ENCODE measurements around the gene VCL. TPM values are rescaled to one million over a fixed set of nuclear protein-coding genes. Genes with fewer than 3 reads are reported as not detected.

The VCL gene
- total and polyA plus RNA-seq, 2 donors (not counting 1 experiment from before 2014, with no cell fraction given), result 161 to 316 TPM

DNA sequence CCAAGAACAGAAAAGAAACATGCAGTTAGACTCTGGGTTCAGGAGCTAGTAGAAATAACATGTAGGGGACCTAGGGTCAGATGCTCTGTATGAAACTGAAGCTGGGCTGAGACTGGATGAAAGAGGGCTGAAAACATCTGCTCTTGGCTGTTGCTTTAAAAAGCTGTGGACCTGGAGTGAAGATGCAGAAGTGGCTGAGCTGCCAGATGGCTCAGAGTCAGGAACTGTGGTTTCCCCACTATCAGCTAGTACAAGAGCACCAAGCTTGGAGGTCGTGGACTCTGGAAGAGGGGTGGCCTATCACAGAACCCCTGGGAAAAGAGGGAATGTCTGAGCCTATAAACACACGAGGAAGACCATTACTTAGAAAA is 159.0 kb downstream of the VCL start:
- Histone ChIP-seq H2AFZ (ENCODE audit: low read length) (no peak overlapping the region), H3K4me2 (ENCODE audit: extremely low read depth, insufficient read depth, low read length) (no peak overlapping the region), H3K4me3 (replicated peaks in 1 of 4; ENCODE audit: control extremely low read depth in 1 of 4, insufficient read depth in 1 of 4, low read depth in 3 of 4, low read length in 4 of 4) (no peak overlapping the region), H3K79me2 (ENCODE audit: control insufficient read depth, insufficient read depth, low read length) (peaks cover 2% of the 10 kb centered on the region), H3K27me3 (ENCODE audit: control insufficient read depth, insufficient read depth, low read length) (no peaks in the 10 kb centered on the region), H3K9me3 (ENCODE audit: control insufficient read depth, insufficient read depth, low read depth, low read length) (no peaks in the 10 kb centered on the region), H3K27ac (ENCODE audit: insufficient read depth, low read length) (no peak overlapping the region), H3K36me3 (ENCODE audit: control insufficient read depth, insufficient read depth, low read length) (no peaks in the 10 kb centered on the region), H3K4me1 (ENCODE audit: control insufficient read depth, extremely low read depth, insufficient read depth, low read length) (no peaks in the 10 kb centered on the region), H4K20me1 (ENCODE audit: control insufficient read depth, extremely low read depth, insufficient read depth, low read length) (no peaks in the 10 kb centered on the region), H3K9ac (ENCODE audit: insufficient read depth, low read length) (no peak overlapping the region)
- peak; percentile 57 to 64 for DNase-seq (ENCODE audit: low read depth in 2 of 2)
- TF ChIP-seq, protein P1, sequence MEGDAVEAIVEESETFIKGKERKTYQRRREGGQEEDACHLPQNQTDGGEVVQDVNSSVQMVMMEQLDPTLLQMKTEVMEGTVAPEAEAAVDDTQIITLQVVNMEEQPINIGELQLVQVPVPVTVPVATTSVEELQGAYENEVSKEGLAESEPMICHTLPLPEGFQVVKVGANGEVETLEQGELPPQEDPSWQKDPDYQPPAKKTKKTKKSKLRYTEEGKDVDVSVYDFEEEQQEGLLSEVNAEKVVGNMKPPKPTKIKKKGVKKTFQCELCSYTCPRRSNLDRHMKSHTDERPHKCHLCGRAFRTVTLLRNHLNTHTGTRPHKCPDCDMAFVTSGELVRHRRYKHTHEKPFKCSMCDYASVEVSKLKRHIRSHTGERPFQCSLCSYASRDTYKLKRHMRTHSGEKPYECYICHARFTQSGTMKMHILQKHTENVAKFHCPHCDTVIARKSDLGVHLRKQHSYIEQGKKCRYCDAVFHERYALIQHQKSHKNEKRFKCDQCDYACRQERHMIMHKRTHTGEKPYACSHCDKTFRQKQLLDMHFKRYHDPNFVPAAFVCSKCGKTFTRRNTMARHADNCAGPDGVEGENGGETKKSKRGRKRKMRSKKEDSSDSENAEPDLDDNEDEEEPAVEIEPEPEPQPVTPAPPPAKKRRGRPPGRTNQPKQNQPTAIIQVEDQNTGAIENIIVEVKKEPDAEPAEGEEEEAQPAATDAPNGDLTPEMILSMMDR (conservative IDR thresholded peaks at IDR 0.05 in 1 of 2, IDR thresholded peaks at IDR 0.05 in 1 of 2; ENCODE audit: low read depth in 1 of 2, low read length in 2 of 2), result no peak
- TF ChIP-seq EZH2 (IDR thresholded peaks at IDR 0.05; ENCODE audit: low read length, missing control alignments), result no peak

DNA sequence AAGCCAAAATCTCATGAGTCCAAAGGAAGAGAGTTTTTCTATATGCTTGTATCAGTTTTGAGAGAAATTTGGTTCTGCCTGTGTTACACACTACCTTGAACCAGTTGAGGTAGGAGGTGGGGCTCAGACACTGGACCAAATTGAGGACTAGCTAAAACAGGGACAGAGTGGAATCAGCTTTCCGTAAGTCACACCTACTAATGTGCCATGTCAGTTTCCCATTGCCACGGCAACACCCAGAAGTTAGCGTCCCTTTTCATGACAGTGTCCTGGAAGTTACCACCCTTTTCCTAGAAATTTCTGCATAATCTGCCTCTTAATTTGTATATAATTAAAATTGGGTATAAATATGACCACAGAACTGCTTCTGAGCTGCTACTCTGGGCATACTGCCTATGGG is 162.1 kb downstream of the VCL start:
- Histone ChIP-seq H3K36me3 (ENCODE audit: control insufficient read depth, insufficient read depth, low read length) (no peaks in the 10 kb centered on the region), H3K27ac (ENCODE audit: insufficient read depth, low read length) (no peak overlapping the region), H2AFZ (ENCODE audit: low read length) (no peak overlapping the region), H4K20me1 (ENCODE audit: control insufficient read depth, extremely low read depth, insufficient read depth, low read length) (no peaks in the 10 kb centered on the region), H3K27me3 (ENCODE audit: control insufficient read depth, insufficient read depth, low read length) (no peaks in the 10 kb centered on the region), H3K4me2 (ENCODE audit: extremely low read depth, insufficient read depth, low read length) (no peak overlapping the region), H3K79me2 (ENCODE audit: control insufficient read depth, insufficient read depth, low read length) (no peaks in the 10 kb centered on the region), H3K4me1 (ENCODE audit: control insufficient read depth, extremely low read depth, insufficient read depth, low read length) (peaks cover 3% of the 10 kb centered on the region), H3K9ac (ENCODE audit: insufficient read depth, low read length) (no peak overlapping the region), H3K4me3 (replicated peaks in 1 of 4; ENCODE audit: control extremely low read depth in 1 of 4, insufficient read depth in 1 of 4, low read depth in 3 of 4, low read length in 4 of 4) (no peak overlapping the region), H3K9me3 (ENCODE audit: control insufficient read depth, insufficient read depth, low read depth, low read length) (no peaks in the 10 kb centered on the region)
- TF ChIP-seq, protein P1 (conservative IDR thresholded peaks at IDR 0.05 in 1 of 2, IDR thresholded peaks at IDR 0.05 in 1 of 2; ENCODE audit: low read depth in 1 of 2, low read length in 2 of 2), result no peak
- no peak for TF ChIP-seq EZH2 (IDR thresholded peaks at IDR 0.05; ENCODE audit: low read length, missing control alignments)
- no peak for DNase-seq (ENCODE audit: low read depth in 2 of 2)

DNA sequence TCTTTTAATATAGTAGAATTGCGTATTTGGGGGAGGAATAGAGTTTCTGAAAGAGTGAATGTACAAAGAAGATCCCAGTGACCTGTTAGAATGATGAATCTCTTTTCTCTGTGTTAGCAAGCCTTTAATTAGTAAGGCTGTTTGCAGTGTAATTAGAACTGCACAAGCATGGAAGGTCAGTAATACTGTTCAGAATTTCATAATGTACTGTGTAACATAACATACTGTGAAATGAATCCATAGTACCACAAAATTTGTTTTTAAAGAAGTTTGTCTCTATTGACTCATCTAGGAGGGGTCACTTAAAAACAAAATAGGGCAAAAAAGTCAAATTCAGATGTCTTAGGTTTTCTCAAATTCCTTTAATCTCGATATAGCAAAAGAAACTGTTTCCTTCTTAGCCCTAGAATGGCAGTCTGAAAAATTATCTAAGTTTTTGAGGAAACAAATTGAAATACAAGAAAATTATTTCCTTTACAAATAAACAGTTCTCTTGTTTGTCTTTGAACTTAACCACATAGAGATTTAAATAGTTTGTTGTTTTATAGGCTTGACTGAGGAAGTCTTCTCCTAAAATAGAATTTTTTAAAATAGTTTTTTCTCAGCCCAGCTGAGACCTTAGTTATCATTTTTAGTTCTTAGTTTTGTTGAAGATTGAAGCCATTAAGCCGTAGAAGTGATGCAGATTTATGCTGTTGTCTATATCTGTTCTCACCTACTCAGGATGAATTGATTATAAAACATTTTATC is 165.6 kb downstream of the VCL start:
- Histone ChIP-seq H3K27ac (ENCODE audit: insufficient read depth, low read length) (no peak overlapping the region), H3K79me2 (ENCODE audit: control insufficient read depth, insufficient read depth, low read length) (no peaks in the 10 kb centered on the region), H4K20me1 (ENCODE audit: control insufficient read depth, extremely low read depth, insufficient read depth, low read length) (no peaks in the 10 kb centered on the region), H3K4me3 (replicated peaks in 1 of 4; ENCODE audit: control extremely low read depth in 1 of 4, insufficient read depth in 1 of 4, low read depth in 3 of 4, low read length in 4 of 4) (no peak overlapping the region), H3K9me3 (ENCODE audit: control insufficient read depth, insufficient read depth, low read depth, low read length) (no peaks in the 10 kb centered on the region), H3K36me3 (ENCODE audit: control insufficient read depth, insufficient read depth, low read length) (no peaks in the 10 kb centered on the region), H2AFZ (ENCODE audit: low read length) (no peak overlapping the region), H3K27me3 (ENCODE audit: control insufficient read depth, insufficient read depth, low read length) (no peaks in the 10 kb centered on the region), H3K4me2 (ENCODE audit: extremely low read depth, insufficient read depth, low read length) (no peak overlapping the region), H3K9ac (ENCODE audit: insufficient read depth, low read length) (no peak overlapping the region), H3K4me1 (ENCODE audit: control insufficient read depth, extremely low read depth, insufficient read depth, low read length) (peaks cover 10% of the 10 kb centered on the region)
- TF ChIP-seq, protein P1 (conservative IDR thresholded peaks at IDR 0.05 in 1 of 2, IDR thresholded peaks at IDR 0.05 in 1 of 2; ENCODE audit: low read depth in 1 of 2, low read length in 2 of 2), result no peak
- TF ChIP-seq EZH2 (IDR thresholded peaks at IDR 0.05; ENCODE audit: low read length, missing control alignments), result no peak
- peak in 1 of 2 donors; percentile 17 for DNase-seq (ENCODE audit: low read depth in 2 of 2)
